ENCODE results near the gene PTPRD.
"Not testable (repeated sequence)": the region's sequence is repeated elsewhere in the genome, so short reads cannot be mapped to it uniquely, and the experiment has no call there.

Gene PTPRD

DNA sequence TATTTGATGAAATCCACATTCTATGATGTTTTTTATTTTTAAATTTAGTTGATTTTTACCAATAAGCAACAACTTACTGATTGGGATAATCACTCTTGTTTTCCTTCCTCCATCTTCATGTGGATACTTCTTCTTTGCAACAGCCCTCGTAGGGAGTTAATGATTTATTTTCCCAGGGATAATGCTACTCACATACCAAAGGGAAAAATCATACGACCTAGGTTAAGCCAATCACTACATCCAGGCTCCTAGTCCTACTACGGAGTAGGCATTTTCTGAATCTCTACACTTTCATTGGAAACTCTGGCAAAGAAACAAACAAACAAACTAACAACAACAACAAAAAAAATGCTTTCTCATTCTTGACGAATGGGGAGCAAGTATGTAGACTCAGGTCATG, 663.4 kb downstream of the PTPRD start:
- Histone ChIP-seq H3K9me3 (ENCODE audit: control insufficient read depth, low read length) (no peaks in the 10 kb centered on the region), H3K36me3 (ENCODE audit: control insufficient read depth, insufficient read depth, low read length) (no peaks in the 10 kb centered on the region), H3K4me3 (ENCODE audit: extremely low read depth, insufficient read depth, low read length, poor library complexity, severe bottlenecking) (no peak overlapping the region), H3K27ac (ENCODE audit: low read depth, low read length, severe bottlenecking) (no peak overlapping the region), H3K4me1 (ENCODE audit: control insufficient read depth, insufficient read depth, low read length, poor library complexity, severe bottlenecking) (no peaks in the 10 kb centered on the region)
- WGBS, 2 experiments (ENCODE audit: insufficient coverage in 2 of 2) = 71 to 90% methylated on average over 1 to 2 of the region's 4 CpGs

DNA sequence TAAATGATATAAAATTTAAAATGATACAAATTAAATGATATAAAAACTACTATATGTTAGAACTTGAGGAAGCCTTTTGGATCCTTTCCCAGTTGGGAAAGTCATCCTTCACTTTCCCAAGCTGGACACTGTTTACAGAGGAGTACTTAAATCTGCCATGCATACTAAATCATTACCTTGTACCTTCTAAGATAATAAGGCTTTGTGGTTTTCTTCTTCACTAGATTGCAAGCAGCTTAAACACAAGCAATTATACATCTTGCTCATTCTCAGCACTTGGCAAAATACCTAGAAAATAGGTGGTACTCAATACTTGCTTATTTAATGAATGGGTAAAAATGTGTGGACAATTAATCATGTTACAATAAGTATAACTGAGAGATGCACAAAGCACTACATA, 666.8 kb downstream of the PTPRD start:
- no peak overlapping the region for H3K4me3 ChIP-seq (ENCODE audit: extremely low read depth, insufficient read depth, low read length, poor library complexity, severe bottlenecking)
- no peaks in the 10 kb centered on the region for H3K36me3 ChIP-seq (ENCODE audit: control insufficient read depth, insufficient read depth, low read length)
- H3K27ac ChIP-seq (ENCODE audit: low read depth, low read length, severe bottlenecking) = no peak overlapping the region
- H3K9me3 ChIP-seq (ENCODE audit: control insufficient read depth, low read length) = no peaks in the 10 kb centered on the region
- H3K4me1 ChIP-seq (ENCODE audit: control insufficient read depth, insufficient read depth, low read length, poor library complexity, severe bottlenecking) = no peaks in the 10 kb centered on the region

DNA sequence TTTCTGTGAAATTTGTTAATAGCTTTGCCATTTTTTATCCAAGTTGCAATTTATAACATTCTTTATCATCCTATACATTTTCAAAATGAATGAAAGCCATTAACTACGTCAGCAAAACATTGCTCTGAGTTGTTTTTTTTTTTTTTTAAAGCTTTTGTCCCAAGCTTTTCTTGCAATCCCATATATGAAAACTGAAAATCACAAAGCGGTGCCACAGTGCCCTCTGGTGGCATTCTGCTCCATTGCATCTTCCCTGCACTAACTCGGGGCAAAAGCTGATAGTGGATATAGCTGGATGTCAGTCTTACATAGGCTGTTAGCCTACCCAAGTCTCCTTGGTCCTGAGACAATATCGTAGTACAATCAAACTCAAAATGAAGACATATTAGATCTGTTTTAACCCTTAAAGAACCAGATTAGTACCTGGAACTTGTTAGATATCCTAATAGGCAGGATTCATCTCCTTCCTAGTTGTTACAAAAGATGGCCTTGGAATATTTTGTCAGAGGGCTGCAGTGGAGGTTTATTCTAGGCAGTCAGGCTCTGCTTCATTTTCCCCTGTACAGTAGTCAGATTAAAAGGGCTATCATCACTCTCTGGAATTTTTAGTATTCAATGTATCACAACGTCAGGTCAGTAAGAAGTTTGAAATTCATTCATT, 669.9 kb downstream of the PTPRD start:
- H3K9me3 ChIP-seq (ENCODE audit: control insufficient read depth, low read length) = no peaks in the 10 kb centered on the region
- H3K4me1 ChIP-seq (ENCODE audit: control insufficient read depth, insufficient read depth, low read length, poor library complexity, severe bottlenecking) = no peaks in the 10 kb centered on the region
- H3K4me3 ChIP-seq (ENCODE audit: extremely low read depth, insufficient read depth, low read length, poor library complexity, severe bottlenecking) = no peak overlapping the region
- no peaks in the 10 kb centered on the region for H3K36me3 ChIP-seq (ENCODE audit: control insufficient read depth, insufficient read depth, low read length)
- 0% methylated on average over 2 of the region's 5 CpGs; no CpG with 5 or more reads in 1 of the 2 experiments for WGBS, 2 experiments (ENCODE audit: insufficient coverage in 2 of 2)
- no peak overlapping the region for H3K27ac ChIP-seq (ENCODE audit: low read depth, low read length, severe bottlenecking)

DNA sequence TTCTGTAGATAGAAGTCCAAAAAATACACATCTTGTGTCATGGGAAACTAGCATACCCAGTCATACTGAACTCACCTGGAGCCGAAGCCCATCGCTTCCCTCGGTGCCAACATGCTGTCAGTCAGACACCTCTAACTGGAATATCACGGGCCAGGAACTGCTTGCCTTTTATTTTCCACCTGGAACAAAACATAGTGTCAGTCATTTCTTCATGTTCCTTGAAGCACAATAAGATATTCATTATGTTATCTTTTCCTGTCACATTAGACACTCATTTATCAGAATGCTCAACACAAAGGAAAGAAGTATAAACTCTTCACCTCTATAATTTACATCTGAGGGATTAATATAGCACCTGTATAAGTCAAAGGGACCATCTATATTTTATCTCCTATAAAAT, 674.4 kb downstream of the PTPRD start:
- 92 to 98% methylated on average over 4 of the region's 4 CpGs for WGBS, 2 experiments (ENCODE audit: insufficient coverage in 2 of 2)
- H3K36me3 ChIP-seq (ENCODE audit: control insufficient read depth, insufficient read depth, low read length) = no peaks in the 10 kb centered on the region
- H3K4me1 ChIP-seq (ENCODE audit: control insufficient read depth, insufficient read depth, low read length, poor library complexity, severe bottlenecking) = no peaks in the 10 kb centered on the region
- H3K9me3 ChIP-seq (ENCODE audit: control insufficient read depth, low read length) = no peaks in the 10 kb centered on the region
- no peak overlapping the region for H3K4me3 ChIP-seq (ENCODE audit: extremely low read depth, insufficient read depth, low read length, poor library complexity, severe bottlenecking)
- no peak overlapping the region for H3K27ac ChIP-seq (ENCODE audit: low read depth, low read length, severe bottlenecking)

DNA sequence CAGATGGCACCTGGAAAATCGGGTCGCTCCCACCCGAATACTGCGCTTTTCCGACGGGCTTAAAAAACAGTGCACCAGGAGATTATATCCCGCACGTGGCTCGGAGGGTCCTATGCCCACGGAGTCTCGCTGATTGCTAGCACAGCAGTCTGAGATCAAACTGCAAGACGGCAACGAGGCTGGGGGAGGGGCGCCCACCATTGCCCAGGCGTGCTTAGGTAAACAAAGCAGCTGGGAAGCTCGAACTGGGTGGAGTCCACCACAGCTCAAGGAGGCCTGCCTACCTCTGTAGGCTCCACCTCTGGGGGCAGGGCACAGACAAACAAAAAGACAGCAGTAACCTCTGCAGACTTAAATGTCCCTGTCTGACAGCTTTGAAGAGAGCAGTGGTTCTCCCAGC, 681.3 kb downstream of the PTPRD start:
- H3K4me1 ChIP-seq (ENCODE audit: control insufficient read depth, insufficient read depth, low read length, poor library complexity, severe bottlenecking); H3K9me3 ChIP-seq (ENCODE audit: control insufficient read depth, low read length); H3K36me3 ChIP-seq (ENCODE audit: control insufficient read depth, insufficient read depth, low read length); H3K27ac ChIP-seq (ENCODE audit: low read depth, low read length, severe bottlenecking); H3K4me3 ChIP-seq (ENCODE audit: extremely low read depth, insufficient read depth, low read length, poor library complexity, severe bottlenecking): not testable (repeated sequence)
- 70 to 100% methylated on average over 2 of the region's 16 CpGs for WGBS, 2 experiments (ENCODE audit: insufficient coverage in 2 of 2)

DNA sequence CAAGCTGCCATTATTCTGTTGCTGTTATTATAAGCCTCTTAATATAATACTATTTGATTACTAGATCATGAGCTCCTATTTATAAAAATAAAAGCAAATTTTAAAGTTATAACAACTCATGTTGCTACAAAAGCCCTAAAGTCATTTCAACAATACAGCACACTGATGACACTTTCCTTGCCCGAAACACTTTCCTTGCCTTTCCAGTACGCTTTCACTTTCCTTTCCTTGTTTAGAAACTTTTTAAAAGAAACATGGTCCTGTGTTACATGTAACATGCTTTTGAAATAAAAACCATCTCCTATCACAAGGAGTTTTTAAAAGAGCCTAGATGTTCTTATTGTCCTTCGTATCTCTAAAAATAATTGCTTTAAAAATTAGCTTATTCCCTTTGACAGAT, 688.4 kb downstream of the PTPRD start:
- H3K9me3 ChIP-seq (ENCODE audit: control insufficient read depth, low read length) = no peaks in the 10 kb centered on the region
- H3K36me3 ChIP-seq (ENCODE audit: control insufficient read depth, insufficient read depth, low read length) = no peaks in the 10 kb centered on the region
- H3K4me3 ChIP-seq (ENCODE audit: extremely low read depth, insufficient read depth, low read length, poor library complexity, severe bottlenecking) = no peak overlapping the region
- H3K4me1 ChIP-seq (ENCODE audit: control insufficient read depth, insufficient read depth, low read length, poor library complexity, severe bottlenecking) = no peaks in the 10 kb centered on the region
- WGBS, 2 experiments (ENCODE audit: insufficient coverage in 2 of 2) = no CpG with 5 or more reads among the region's 3 CpGs
- H3K27ac ChIP-seq (ENCODE audit: low read depth, low read length, severe bottlenecking) = no peak overlapping the region

GRCh38 chr9:9921805-9922204, 691.0 kb downstream of the PTPRD start:
- Histone ChIP-seq H3K27ac (ENCODE audit: low read depth, low read length, severe bottlenecking) (no peak overlapping the region), H3K4me1 (ENCODE audit: control insufficient read depth, insufficient read depth, low read length, poor library complexity, severe bottlenecking) (no peaks in the 10 kb centered on the region), H3K4me3 (ENCODE audit: extremely low read depth, insufficient read depth, low read length, poor library complexity, severe bottlenecking) (no peak overlapping the region), H3K36me3 (ENCODE audit: control insufficient read depth, insufficient read depth, low read length) (no peaks in the 10 kb centered on the region), H3K9me3 (ENCODE audit: control insufficient read depth, low read length) (no peaks in the 10 kb centered on the region)
- 90 to 100% methylated on average over 1 of the region's 2 CpGs for WGBS, 2 experiments (ENCODE audit: insufficient coverage in 2 of 2)

DNA sequence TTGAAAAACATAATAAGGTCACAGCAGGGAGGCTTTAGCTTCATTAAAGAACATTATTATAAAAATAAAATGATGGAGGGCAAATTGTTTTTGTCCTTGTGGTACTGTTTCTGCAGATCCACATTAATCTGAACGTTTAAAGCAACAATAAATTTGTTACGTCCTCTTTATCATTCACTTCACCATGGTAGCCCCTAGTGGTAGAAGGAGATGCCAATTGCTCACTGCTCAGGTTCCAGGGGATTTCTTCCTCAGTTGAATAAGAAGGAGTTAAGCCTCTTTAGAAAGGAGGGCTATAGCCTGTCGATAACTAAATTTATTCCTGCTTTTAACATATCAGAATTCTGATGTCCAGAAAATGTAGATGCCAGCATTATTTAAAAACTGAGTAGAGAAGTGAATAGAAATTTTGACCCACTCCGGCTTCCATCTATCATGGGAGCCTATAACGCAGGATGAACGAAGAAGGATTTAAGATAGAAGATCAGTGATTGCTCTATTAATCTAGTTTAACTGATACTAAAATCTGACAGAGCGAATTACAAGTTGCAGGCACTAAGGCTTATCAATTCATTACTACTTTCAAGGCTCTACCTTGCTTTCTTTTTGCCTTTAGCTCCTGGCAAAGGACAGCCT, 692.3 kb downstream of the PTPRD start:
- Histone ChIP-seq H3K36me3 (ENCODE audit: control insufficient read depth, insufficient read depth, low read length) (no peaks in the 10 kb centered on the region), H3K9me3 (ENCODE audit: control insufficient read depth, low read length) (no peaks in the 10 kb centered on the region), H3K27ac (ENCODE audit: low read depth, low read length, severe bottlenecking) (no peak overlapping the region), H3K4me1 (ENCODE audit: control insufficient read depth, insufficient read depth, low read length, poor library complexity, severe bottlenecking) (no peaks in the 10 kb centered on the region), H3K4me3 (ENCODE audit: extremely low read depth, insufficient read depth, low read length, poor library complexity, severe bottlenecking) (no peak overlapping the region)
- WGBS, 2 experiments (ENCODE audit: insufficient coverage in 2 of 2) = 93 to 100% methylated on average over 1 to 3 of the region's 7 CpGs

- no peak overlapping the region for H3K4me3 ChIP-seq (ENCODE audit: extremely low read depth, insufficient read depth, low read length, poor library complexity, severe bottlenecking)
- H3K36me3 ChIP-seq (ENCODE audit: control insufficient read depth, insufficient read depth, low read length) = no peaks in the 10 kb centered on the region
- no peak overlapping the region for H3K27ac ChIP-seq (ENCODE audit: low read depth, low read length, severe bottlenecking)
- 76 to 100% methylated on average over 2 of the region's 3 CpGs for WGBS, 2 experiments (ENCODE audit: insufficient coverage in 2 of 2)
- no peaks in the 10 kb centered on the region for H3K4me1 ChIP-seq (ENCODE audit: control insufficient read depth, insufficient read depth, low read length, poor library complexity, severe bottlenecking)
- no peaks in the 10 kb centered on the region for H3K9me3 ChIP-seq (ENCODE audit: control insufficient read depth, low read length)
Measured at GRCh38 chr9:9919174-9919775, 693.5 kb downstream of the PTPRD start.

- no peaks in the 10 kb centered on the region for H3K4me1 ChIP-seq (ENCODE audit: control insufficient read depth, insufficient read depth, low read length, poor library complexity, severe bottlenecking)
- no peak overlapping the region for H3K27ac ChIP-seq (ENCODE audit: low read depth, low read length, severe bottlenecking)
- no peak overlapping the region for H3K4me3 ChIP-seq (ENCODE audit: extremely low read depth, insufficient read depth, low read length, poor library complexity, severe bottlenecking)
- no peaks in the 10 kb centered on the region for H3K36me3 ChIP-seq (ENCODE audit: control insufficient read depth, insufficient read depth, low read length)
- no peaks in the 10 kb centered on the region for H3K9me3 ChIP-seq (ENCODE audit: control insufficient read depth, low read length)
Measured at GRCh38 chr9:9917400-9917799, 695.4 kb downstream of the PTPRD start.

DNA sequence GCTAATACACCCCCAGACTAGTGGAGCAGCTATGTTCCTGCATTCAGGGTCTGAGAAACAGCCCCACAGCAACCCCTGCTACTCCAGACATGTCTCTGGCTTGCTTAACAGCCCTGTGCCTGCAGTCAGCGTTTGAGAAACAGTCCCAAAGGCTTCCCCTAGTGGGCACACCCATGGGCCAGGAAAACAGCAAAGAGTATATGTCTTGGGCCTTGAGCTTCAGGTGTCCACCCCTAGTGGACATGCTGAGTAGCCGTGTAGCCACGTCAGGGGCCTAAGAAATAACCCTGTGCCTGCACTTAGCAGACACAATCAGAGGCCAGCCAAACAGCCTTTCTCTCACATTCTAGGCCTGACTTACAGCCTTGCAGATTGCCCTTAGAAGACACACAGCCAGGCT, 698.6 kb downstream of the PTPRD start:
- Histone ChIP-seq H3K4me3 (ENCODE audit: extremely low read depth, insufficient read depth, low read length, poor library complexity, severe bottlenecking) (no peak overlapping the region), H3K27ac (ENCODE audit: low read depth, low read length, severe bottlenecking) (no peak overlapping the region), H3K9me3 (ENCODE audit: control insufficient read depth, low read length) (no peaks in the 10 kb centered on the region), H3K36me3 (ENCODE audit: control insufficient read depth, insufficient read depth, low read length) (no peaks in the 10 kb centered on the region), H3K4me1 (ENCODE audit: control insufficient read depth, insufficient read depth, low read length, poor library complexity, severe bottlenecking) (no peaks in the 10 kb centered on the region)
- 73 to 75% methylated on average over 3 of the region's 3 CpGs for whole genome bisulfite sequencing, 2 experiments (ENCODE audit: insufficient coverage in 2 of 2)

Measured in mesodermal cell (in vitro differentiated cells).